Activated CD8-positive, alpha-beta memory T cell treated with anti-CD3 and anti-CD28 coated beads for 36 hours (primary cell): ENCODE results near the gene EPS15. TPM values are rescaled to one million over a fixed set of nuclear protein-coding genes. Genes with fewer than 3 reads are reported as not detected.
"Not testable (repeated sequence)": the region's sequence is repeated elsewhere in the genome, so short reads cannot be mapped to it uniquely, and the experiment has no call there.

Experiments
- CTCF ChIA-PET: fragments of 350-600 bp; sonication (Branson Sonifier 250); formaldehyde crosslinking; loops from one replicate; lab custom pipeline; 2021; ENCODE audit warnings: antibody characterized with exemption; lab: Charles Lee
- POLR2A ChIA-PET: fragments of 350-600 bp; sonication (Branson Sonifier 250); formaldehyde crosslinking; loops from one replicate; lab custom pipeline; 2021; ENCODE audit warnings: antibody characterized with exemption; lab: Charles Lee
- total RNA-seq, 2 experiments: library from RNA; stranded (reverse); gene quantifications; one replicate each; pipeline ENCODE4 v1.2.3, GENCODE V29; 2021

Gene EPS15
- total RNA-seq, 2 experiments from 2014 or later: 93.5 to 95.5 TPM

GRCh38 chr1:51518586-51519047, 449 bp downstream of the EPS15 start:
- CTCF ChIA-PET: interaction anchor here (0.6 to 2.2 kb wide), 3 partner anchors 15 to 35 kb away, joined by 3 to 8 read pairs (median 3); no protein-coding TSS in a partner anchor
- POLR2A ChIA-PET: interaction anchor here (0.5 to 2.1 kb wide), 5 partner anchors 11 to 51 kb away, joined by 3 to 10 read pairs (median 4); no protein-coding TSS in a partner anchor

GRCh38 chr1:51518033-51518585, 957 bp downstream of the EPS15 start:
- POLR2A ChIA-PET: interaction anchor here (0.5 kb wide), 1 partner anchor 10 kb away, joined by 4 read pairs; no protein-coding TSS in a partner anchor
- CTCF ChIA-PET: interaction anchor here (2.2 kb wide), 1 partner anchor 14 kb away, joined by 8 read pairs; no protein-coding TSS in a partner anchor

GRCh38 chr1:51517361-51518032, 1.6 kb downstream of the EPS15 start:
- CTCF ChIA-PET: interaction anchor here (2.2 kb wide), 1 partner anchor 13 kb away, joined by 8 read pairs; no protein-coding TSS in a partner anchor
- POLR2A ChIA-PET: interaction anchor here (0.6 to 1.4 kb wide), 3 partner anchors 11 to 140 kb away, joined by 3 to 6 read pairs (median 4); no protein-coding TSS in a partner anchor

GRCh38 chr1:51516649-51517158, 2.4 kb downstream of the EPS15 start:
- ChIA-PET CTCF (interaction anchor here (2.2 kb wide), 1 partner anchor 13 kb away, joined by 8 read pairs; no protein-coding TSS in a partner anchor), POLR2A (interaction anchor here (0.6 to 1.4 kb wide), 3 partner anchors 10 to 139 kb away, joined by 3 to 6 read pairs (median 4); no protein-coding TSS in a partner anchor)

- CTCF ChIA-PET: interaction anchor here (0.7 kb wide), 1 partner anchor 11 kb away, joined by 3 read pairs; no protein-coding TSS in a partner anchor
- POLR2A ChIA-PET: interaction anchor here (0.9 to 1.4 kb wide), 2 partner anchors 9 to 11 kb away, joined by 5 to 6 read pairs; no protein-coding TSS in a partner anchor
Observed at GRCh38 chr1:51515982-51516648, 3.0 kb downstream of the EPS15 start.

- ChIA-PET POLR2A (interaction anchor here (0.7 to 0.9 kb wide), 2 partner anchors 11 to 213 kb away, joined by 5 read pairs; no protein-coding TSS in a partner anchor), CTCF (interaction anchor here (0.7 kb wide), 1 partner anchor 11 kb away, joined by 3 read pairs; no protein-coding TSS in a partner anchor)
Observed at GRCh38 chr1:51515312-51515960, 3.6 kb downstream of the EPS15 start.

GRCh38 chr1:51514733-51515132, 4.3 kb downstream of the EPS15 start:
- ChIA-PET POLR2A (interaction anchor here (0.7 kb wide), 1 partner anchor 213 kb away, joined by 5 read pairs; no protein-coding TSS in a partner anchor), CTCF (no interaction called here)

GRCh38 chr1:51512606-51513005, 6.5 kb downstream of the EPS15 start:
- ChIA-PET POLR2A (interaction anchor here (0.7 kb wide), 1 partner anchor 203 kb away, joined by 3 read pairs; no protein-coding TSS in a partner anchor), CTCF (interaction anchor here (0.5 to 0.6 kb wide), 2 partner anchors 35 to 221 kb away, joined by 3 to 4 read pairs; no protein-coding TSS in a partner anchor)

GRCh38 chr1:51512120-51512519, 6.9 kb downstream of the EPS15 start:
- POLR2A ChIA-PET: interaction anchor here (0.7 kb wide), 1 partner anchor 204 kb away, joined by 3 read pairs; no protein-coding TSS in a partner anchor

GRCh38 chr1:51509773-51510172, 9.3 kb downstream of the EPS15 start:
- POLR2A ChIA-PET: interaction anchor here (0.7 to 0.9 kb wide), 2 partner anchors 10 to 152 kb away, joined by 3 read pairs; partner anchors contain the start of gene EPS15
- CTCF ChIA-PET: no interaction called here

More at GRCh38 chr1:51512120-51512519, 6.9 kb downstream of the EPS15 start:
- CTCF ChIA-PET: no interaction called here

- CTCF ChIA-PET: interaction anchor here (2.1 kb wide), 1 partner anchor 10 kb away, joined by 7 read pairs; no protein-coding TSS in a partner anchor
- POLR2A ChIA-PET: interaction anchor here (0.7 to 1.4 kb wide), 4 partner anchors 10 to 73 kb away, joined by 3 to 10 read pairs (median 6); partner anchors contain the start of gene EPS15
Observed at GRCh38 chr1:51506537-51506936, 12.5 kb downstream of the EPS15 start.

GRCh38 chr1:51504806-51505525, 14.1 kb downstream of the EPS15 start:
- CTCF ChIA-PET: interaction anchor here (1.1 to 2.1 kb wide), 3 partner anchors 8 to 13 kb away, joined by 3 to 8 read pairs (median 7); partner anchors contain the start of gene EPS15
- POLR2A ChIA-PET: interaction anchor here (0.7 to 0.8 kb wide), 2 partner anchors 11 to 48 kb away, joined by 3 to 5 read pairs; no protein-coding TSS in a partner anchor

- CTCF ChIA-PET: not testable (repeated sequence)
Observed at GRCh38 chr1:51501218-51501630, 17.8 kb downstream of the EPS15 start.

GRCh38 chr1:51499694-51500093, 19.4 kb downstream of the EPS15 start:
- ChIA-PET POLR2A (interaction anchor here (1.3 kb wide), 1 partner anchor 19 kb away, joined by 3 read pairs; the partner anchor contains the start of gene EPS15), CTCF (no interaction called here)

More at GRCh38 chr1:51501218-51501630, 17.8 kb downstream of the EPS15 start:
- POLR2A ChIA-PET: interaction anchor here (0.6 to 1.3 kb wide), 3 partner anchors 12 to 545 kb away, joined by 3 to 7 read pairs (median 3); partner anchors contain the start of gene EPS15

- CTCF ChIA-PET: no interaction called here
Observed at GRCh38 chr1:51498924-51499323, 20.1 kb downstream of the EPS15 start.

GRCh38 chr1:51497340-51497739, 21.7 kb downstream of the EPS15 start:
- CTCF ChIA-PET: interaction anchor here (1.6 kb wide), 1 partner anchor 8 kb away, joined by 7 read pairs; no protein-coding TSS in a partner anchor
- POLR2A ChIA-PET: no interaction called here

More at GRCh38 chr1:51498924-51499323, 20.1 kb downstream of the EPS15 start:
- POLR2A ChIA-PET: no interaction called here
